A549 (cell line): ENCODE results near the gene SCYL2.

ENCODE experiments used
- E2F6 ChIP-seq: IDR thresholded peaks from 2 replicates; pipeline ENCODE4 v1.6.1; 2012; ENCODE audit warnings: low read depth, borderline replicate concordance
- EHMT2 ChIP-seq: fragments of 200-600 bp; sonication (generic); IDR thresholded peaks from 2 replicates; pipeline ENCODE4 v1.6.1; 2016; ENCODE audit warnings: antibody characterized with exemption, low read depth, mild to moderate bottlenecking, moderate library complexity
- EP300 ChIP-seq, 2 experiments: fragments of >200 bp; sonication (Bioruptor Twin); formaldehyde crosslinking; IDR thresholded peaks; 2 replicates in 1 of 2; 3 replicates in 1 of 2; pipeline ENCODE4 v1.6.1; 2016 to 2017
- FOSL2 ChIP-seq, 2 experiments: fragments of 450-650 bp in 1 of 2; fragments of >200 bp in 1 of 2; sonication (Bioruptor Twin) in 1 of 2; formaldehyde crosslinking; IDR thresholded peaks; 2 replicates each; pipeline versions ENCODE4 v1.5.0 to v1.6.1; 2016 to 2020; ENCODE audit warnings: mild to moderate bottlenecking in 1 of 2, moderate library complexity in 1 of 2
- HOXA7 ChIP-seq: fragments of 250-450 bp; sonication (Bioruptor Pico); IDR thresholded peaks from 2 replicates; pipeline ENCODE4 v1.5.0; 2020; ENCODE audit warnings: mild to moderate bottlenecking, moderate library complexity
- KDM1A ChIP-seq: fragments of 200-600 bp; sonication (generic); IDR thresholded peaks from 2 replicates; pipeline ENCODE4 v1.6.1; 2016; ENCODE audit warnings: low read depth, mild to moderate bottlenecking
- RAD21 ChIP-seq, 2 experiments: fragments of >200 bp in 1 of 2; sonication (Bioruptor Twin) in 1 of 2; formaldehyde crosslinking in 1 of 2; IDR thresholded peaks in 1 of 2; conservative IDR thresholded peaks in 1 of 2; 2 replicates in 1 of 2; 3 replicates in 1 of 2; pipeline ENCODE4 v1.6.1; 2012 to 2018; ENCODE audit warnings: inconsistent platforms in 1 of 2
- RFX5 ChIP-seq: fragments of 450-650 bp; IDR thresholded peaks from 2 replicates; pipeline ENCODE4 v1.7.1; 2014; ENCODE audit warnings: antibody characterized with exemption, mild to moderate bottlenecking, moderate library complexity

- TF ChIP-seq EP300 (IDR thresholded peaks at IDR 0.05) (no peak), RAD21 (conservative IDR thresholded peaks at IDR 0.05 in 1 of 2, IDR thresholded peaks at IDR 0.05 in 1 of 2) (no peak), RFX5 (no peak), E2F6 (no peak), FOSL2 (IDR thresholded peaks at IDR 0.05) (no peak), FOSL2 (CRISPR knock-in tag; IDR thresholded peaks at IDR 0.05) (no peak), KDM1A (no peak), HOXA7 (CRISPR knock-in tag) (no peak), EHMT2 (no peak)
Measured at GRCh38 chr12:100381379-100381778, 114.4 kb downstream of the SCYL2 start.
